ENCODE data around the gene BAAT.

BAAT gene

GRCh38 chr9:101311758-101312420 is 72.9 kb downstream of the BAAT start:
- peak; percentile 88 for DNase-seq

GRCh38 chr9:101311191-101311590 is 73.6 kb downstream of the BAAT start:
- no peak for DNase-seq
